ENCODE results near the gene KAZN.

DNA sequence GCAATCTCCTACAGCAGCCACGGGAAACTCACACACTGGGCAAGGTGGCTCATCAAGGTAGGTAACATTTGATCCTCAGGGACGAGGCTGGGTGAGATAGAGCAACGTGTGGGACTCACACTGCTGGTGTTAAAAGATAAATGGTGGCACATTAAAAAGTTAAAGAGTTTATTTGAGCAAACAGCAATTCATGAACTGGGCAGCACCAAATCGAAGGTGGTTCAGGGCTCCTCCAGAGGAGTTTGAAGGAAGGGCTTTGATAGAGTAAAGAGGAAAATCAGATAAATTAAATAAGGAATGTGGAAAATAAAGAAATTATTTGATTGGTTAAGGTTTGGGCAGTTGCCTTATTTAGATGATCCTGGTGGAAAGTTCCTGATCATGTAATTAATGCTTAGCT is 531.5 kb downstream of the KAZN start:
- no peak for TF ChIP-seq EP300 (IDR thresholded peaks at IDR 0.05)
- TF ChIP-seq, protein P1, sequence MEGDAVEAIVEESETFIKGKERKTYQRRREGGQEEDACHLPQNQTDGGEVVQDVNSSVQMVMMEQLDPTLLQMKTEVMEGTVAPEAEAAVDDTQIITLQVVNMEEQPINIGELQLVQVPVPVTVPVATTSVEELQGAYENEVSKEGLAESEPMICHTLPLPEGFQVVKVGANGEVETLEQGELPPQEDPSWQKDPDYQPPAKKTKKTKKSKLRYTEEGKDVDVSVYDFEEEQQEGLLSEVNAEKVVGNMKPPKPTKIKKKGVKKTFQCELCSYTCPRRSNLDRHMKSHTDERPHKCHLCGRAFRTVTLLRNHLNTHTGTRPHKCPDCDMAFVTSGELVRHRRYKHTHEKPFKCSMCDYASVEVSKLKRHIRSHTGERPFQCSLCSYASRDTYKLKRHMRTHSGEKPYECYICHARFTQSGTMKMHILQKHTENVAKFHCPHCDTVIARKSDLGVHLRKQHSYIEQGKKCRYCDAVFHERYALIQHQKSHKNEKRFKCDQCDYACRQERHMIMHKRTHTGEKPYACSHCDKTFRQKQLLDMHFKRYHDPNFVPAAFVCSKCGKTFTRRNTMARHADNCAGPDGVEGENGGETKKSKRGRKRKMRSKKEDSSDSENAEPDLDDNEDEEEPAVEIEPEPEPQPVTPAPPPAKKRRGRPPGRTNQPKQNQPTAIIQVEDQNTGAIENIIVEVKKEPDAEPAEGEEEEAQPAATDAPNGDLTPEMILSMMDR (IDR thresholded peaks at IDR 0.05) = no peak
